Lower leg skin (tissue), 4 donors: ENCODE data around the gene PTPN5. TPM values are rescaled to one million over a fixed set of nuclear protein-coding genes. Genes with fewer than 3 reads are reported as not detected.

Experiments
- DNase-seq, 2 donors: peaks; one replicate each; pipeline ENCODE4 v3.0.0-alpha.2; 2019; ENCODE audit warnings: low spot score in 2 of 2
- H3K4me3 ChIP-seq: fragments of 200-600 bp; sonication (generic); 2 replicates; pipeline ENCODE4 v1.5.1; 2017; ENCODE audit warnings: mild to moderate bottlenecking, low read depth; ENCODE audit not compliant: poor library complexity, severe bottlenecking
- CTCF ChIP-seq, 3 donors: fragments of 450-650 bp; IDR thresholded peaks; one replicate each; pipeline ENCODE4 v1.5.1; 2016; ENCODE audit warnings: antibody characterized with exemption in 3 of 3, mild to moderate bottlenecking in 3 of 3, moderate library complexity in 2 of 3
- POLR2A ChIP-seq, 2 donors: fragments of 450-650 bp; IDR thresholded peaks; one replicate each; pipeline ENCODE4 v1.6.1; 2016 to 2017; ENCODE audit warnings: antibody characterized with exemption in 2 of 2, mild to moderate bottlenecking in 1 of 2, moderate library complexity in 1 of 2
- WGBS, 2 donors: methylation state at CpG; one replicate each; pipeline ENCODE4 v1.1.5; 2018; 5-methylcytosine and 5-hydroxymethylcytosine counted together
- intact Hi-C: fragments of 100-400 bp; cut with DNase I; formaldehyde crosslinking; loops from one replicate; pipeline ENCODE4 v1.15.0; 2023; ENCODE audit warnings: low total_unique reads
- total RNA-seq, 4 donors: library from RNA; depleted of rRNA; stranded (reverse); fragments of >200 nt; gene quantifications; one replicate each; pipeline ENCODE4 v1.1.0, GENCODE V29; 2016

PTPN5 gene
- total RNA-seq, 4 donors from 2014 or later, result 0.29 to 2.7 (median 0.69) TPM; not detected in 1

- H3K4me3 ChIP-seq, result no peak overlapping the region
- WGBS, 2 donors, result 73 to 80% methylated on average over 4 of the region's 4 CpGs
- intact Hi-C loops, result no loop called here
- no peak for TF ChIP-seq CTCF (IDR thresholded peaks at IDR 0.05)
- TF ChIP-seq POLR2A (IDR thresholded peaks at IDR 0.05), result no peak
- DNase-seq, result no peak
Measured at GRCh38 chr11:18768472-18768901, 23.1 kb downstream of the PTPN5 start.

- DNase-seq, result no peak
- intact Hi-C loops, result no loop called here
- TF ChIP-seq CTCF (IDR thresholded peaks at IDR 0.05) (no peak), POLR2A (IDR thresholded peaks at IDR 0.05) (no peak)
- H3K4me3 ChIP-seq, result no peak overlapping the region
- 96% methylated on average over 2 of the region's 2 CpGs for WGBS, 2 donors
Measured at GRCh38 chr11:18766015-18766414, 25.6 kb downstream of the PTPN5 start.

GRCh38 chr11:18765554-18765953, 26.0 kb downstream of the PTPN5 start:
- WGBS, 2 donors, result 46 to 50% methylated on average over 6 of the region's 6 CpGs
- TF ChIP-seq POLR2A (IDR thresholded peaks at IDR 0.05) (no peak), CTCF (IDR thresholded peaks at IDR 0.05) (no peak)
- H3K4me3 ChIP-seq, result no peak overlapping the region
- DNase-seq, result no peak
- intact Hi-C loops, result no loop called here

GRCh38 chr11:18761741-18762140, 29.9 kb downstream of the PTPN5 start:
- WGBS, 2 donors, result 85% methylated on average over 11 of the region's 11 CpGs
- intact Hi-C loops, result no loop called here
- no peak for TF ChIP-seq CTCF (IDR thresholded peaks at IDR 0.05)
- TF ChIP-seq POLR2A (IDR thresholded peaks at IDR 0.05), result no peak
- DNase-seq, result no peak
- H3K4me3 ChIP-seq, result no peak overlapping the region

- intact Hi-C loops, result no loop called here
- H3K4me3 ChIP-seq, result no peak overlapping the region
- WGBS, 2 donors, result 81 to 91% methylated on average over 3 of the region's 3 CpGs
- TF ChIP-seq POLR2A (IDR thresholded peaks at IDR 0.05) (no peak), CTCF (IDR thresholded peaks at IDR 0.05) (no peak)
- no peak for DNase-seq
Measured at GRCh38 chr11:18761144-18761543, 30.5 kb downstream of the PTPN5 start.

GRCh38 chr11:18757811-18758210, 33.8 kb downstream of the PTPN5 start:
- 50 to 61% methylated on average over 3 of the region's 3 CpGs for WGBS, 2 donors
- DNase-seq, result no peak
- no peak overlapping the region for H3K4me3 ChIP-seq
- TF ChIP-seq POLR2A (IDR thresholded peaks at IDR 0.05), result no peak
- TF ChIP-seq CTCF (IDR thresholded peaks at IDR 0.05), result no peak
- intact Hi-C loops, result no loop called here
